ENCODE measurements around the gene POLR1D. TPM values are rescaled to one million over a fixed set of nuclear protein-coding genes. Genes with fewer than 3 reads are reported as not detected.

POLR1D gene
- polyA plus RNA-seq, 1 donor = 125 TPM

DNA sequence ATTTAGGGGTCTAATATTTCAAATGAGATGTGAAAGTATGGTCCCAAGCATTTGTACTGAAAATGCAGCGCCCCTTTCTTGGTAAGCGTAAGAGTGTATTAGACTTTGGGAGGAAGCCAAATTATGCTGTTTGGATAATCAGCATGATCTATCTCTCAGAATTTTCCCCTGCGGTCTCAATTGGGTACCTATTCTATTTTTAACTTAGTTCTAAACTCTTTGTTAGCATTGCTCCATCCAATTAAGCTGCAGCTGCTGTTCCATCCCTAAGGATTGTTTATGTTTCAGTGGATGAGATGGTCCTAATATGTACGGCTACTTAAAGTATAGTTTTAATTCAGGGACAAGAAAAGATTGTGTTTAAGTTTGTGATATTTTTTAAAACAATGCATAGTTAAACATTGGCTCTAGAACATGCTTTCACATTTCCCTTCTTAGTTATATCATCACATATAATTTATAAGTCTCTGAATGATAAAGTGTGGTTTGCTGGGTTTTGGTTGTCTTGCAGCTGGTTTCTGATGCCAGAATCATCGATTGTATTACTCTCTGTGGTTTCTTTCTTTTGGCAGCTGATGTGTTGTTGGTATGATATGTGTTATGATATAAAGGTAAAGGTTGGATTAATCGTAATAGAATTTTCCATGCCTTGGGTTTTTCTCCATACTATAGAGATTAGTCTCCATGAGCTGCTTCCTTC, 15.0 kb downstream of the POLR1D start:
- DNase-seq = no peak

DNA sequence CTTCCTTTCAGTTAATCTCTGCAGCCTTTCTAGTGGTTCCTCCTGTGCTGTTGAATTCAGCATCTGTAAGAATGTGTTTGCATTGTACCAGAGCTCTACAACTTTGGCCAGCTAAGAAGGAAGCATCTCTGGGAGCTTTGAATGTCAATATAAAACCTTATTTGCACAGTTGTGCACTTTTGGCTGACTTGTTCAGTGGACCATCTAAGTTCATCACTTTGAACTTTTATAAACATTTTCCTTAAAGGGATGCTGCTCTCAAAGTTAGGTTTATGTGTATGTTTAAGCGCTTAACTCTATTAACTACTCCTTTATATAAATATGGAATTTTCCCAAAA, 15.6 kb downstream of the POLR1D start:
- no peak for DNase-seq

DNA sequence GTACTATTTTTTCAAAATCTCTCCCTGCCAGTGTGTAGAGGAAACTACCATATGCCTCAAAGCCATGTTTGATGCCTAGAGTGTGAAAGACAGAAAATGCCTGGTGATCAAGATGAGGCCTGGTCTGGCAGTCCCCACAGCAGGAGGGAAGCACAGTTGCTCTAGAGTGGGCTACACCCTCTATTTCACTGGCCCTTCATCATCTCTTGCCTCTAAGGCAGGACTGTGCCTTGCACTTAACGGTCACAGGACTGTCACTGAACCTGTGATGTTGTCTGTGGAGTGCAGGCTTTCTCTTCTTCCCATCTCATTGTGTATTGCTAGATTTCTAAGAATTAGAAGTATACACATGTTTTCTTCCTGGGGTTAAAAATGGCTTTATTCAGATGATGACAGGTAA, 16.3 kb downstream of the POLR1D start:
- no peak for DNase-seq

DNA sequence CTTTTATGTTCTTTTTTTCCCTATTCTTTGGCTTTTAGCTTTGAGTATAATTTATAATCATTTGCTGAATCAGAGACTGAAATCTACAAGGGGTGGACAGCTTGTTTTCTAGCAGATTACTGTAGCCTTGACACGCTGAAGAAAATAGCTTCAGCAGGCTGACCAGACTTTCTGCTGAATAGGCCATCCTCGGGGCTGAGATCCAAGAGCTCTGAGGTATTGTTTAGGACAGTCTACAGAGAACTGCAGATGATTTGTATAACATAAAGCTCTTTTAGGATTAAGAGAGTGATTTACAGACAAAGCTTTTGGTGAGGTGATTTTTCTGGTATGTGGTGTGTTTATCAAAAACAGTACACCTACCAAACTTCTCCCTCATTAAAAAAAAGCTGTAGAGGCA, 16.8 kb downstream of the POLR1D start:
- DNase-seq = no peak

DNA sequence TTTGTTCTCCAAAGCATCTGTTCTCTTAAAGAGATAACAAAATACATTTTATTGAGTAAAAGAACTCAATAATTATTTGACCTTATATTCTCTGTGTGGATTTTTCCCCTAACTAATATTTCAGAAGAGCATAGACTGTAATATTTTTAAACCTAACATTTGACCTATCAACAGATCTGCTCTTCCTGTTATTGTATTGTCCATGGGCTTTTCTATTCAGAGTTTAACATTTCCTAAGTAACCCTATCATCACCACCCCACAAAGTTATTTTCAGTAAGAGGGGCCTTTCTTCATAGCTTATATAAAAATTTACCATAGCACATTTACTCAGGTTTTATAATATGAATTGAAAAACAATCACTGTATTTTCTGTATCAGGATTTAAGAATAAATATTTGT, 17.5 kb downstream of the POLR1D start:
- DNase-seq = no peak

DNA sequence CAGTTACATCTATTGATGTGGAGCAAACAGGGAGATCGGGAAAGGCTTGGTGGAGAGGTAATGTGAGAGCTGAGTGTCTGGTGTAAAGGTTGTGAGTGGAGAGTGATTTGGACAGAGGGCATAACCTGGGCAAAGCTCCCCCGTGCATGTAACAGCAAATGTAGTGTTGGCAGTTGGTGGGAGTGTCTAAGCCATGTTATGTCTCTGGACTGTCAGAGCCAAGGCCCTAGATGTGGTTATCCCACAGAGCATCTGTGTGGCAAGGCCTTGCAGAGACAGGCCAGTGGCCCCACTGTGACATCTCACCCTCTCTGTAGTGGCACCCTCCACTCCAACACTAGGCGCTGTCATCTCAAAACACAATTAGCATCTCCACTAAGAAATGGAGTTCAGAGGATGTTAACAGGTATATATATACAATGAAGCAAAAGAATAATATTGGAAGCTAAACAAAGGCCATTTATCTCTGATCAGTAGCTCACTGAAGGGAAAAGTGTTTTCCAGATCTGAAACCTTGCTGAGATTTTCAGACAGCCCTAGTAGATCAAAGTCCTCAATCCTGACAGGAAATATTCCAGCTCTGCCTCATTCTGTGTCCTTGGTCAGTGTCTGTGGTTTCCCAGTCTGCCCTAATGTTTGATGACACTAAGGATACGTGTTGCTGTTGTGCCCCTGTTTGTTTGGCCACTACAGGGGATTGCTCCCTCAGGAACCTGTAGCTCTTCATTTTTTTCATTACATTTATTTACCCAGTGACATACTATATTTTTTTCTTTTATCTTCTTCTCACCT, 20.2 kb downstream of the POLR1D start:
- DNase-seq = no peak

DNA sequence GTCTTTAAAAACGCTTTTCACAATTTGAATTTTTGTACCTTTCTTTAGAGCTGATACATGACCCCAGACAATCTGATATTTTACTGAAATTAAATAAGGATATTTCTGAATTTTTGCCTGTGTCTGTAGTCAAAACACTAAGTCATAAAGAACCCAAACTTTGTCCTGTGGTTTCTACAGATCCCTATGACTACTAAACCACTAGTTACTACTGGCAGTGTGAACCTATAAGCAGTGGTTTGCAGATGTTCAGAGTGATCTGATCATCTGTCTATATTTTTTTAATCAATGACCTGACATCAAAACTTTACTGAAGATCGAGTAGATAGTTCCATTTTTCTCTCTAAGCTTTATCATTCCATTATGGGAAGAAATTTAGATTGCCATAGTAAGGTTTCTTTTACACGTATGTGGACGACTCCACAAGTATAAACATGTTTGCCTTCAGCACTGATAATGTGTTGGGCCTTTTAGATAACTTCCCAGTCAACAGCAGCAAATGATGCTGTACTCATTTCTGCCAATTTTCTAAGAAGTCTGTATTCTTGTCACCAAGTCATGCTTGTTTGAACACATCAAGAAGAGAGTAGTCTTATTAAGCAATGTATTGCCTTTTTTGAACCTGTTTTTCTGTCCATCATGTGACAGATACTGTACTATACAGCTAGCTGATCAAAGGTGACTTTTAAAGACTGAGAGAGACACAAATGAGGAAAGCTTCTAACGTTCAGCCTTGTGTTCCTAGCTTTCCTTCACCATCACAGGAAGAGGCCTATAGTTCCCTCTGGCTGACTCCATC, 21.8 kb downstream of the POLR1D start:
- DNase-seq = no peak

DNA sequence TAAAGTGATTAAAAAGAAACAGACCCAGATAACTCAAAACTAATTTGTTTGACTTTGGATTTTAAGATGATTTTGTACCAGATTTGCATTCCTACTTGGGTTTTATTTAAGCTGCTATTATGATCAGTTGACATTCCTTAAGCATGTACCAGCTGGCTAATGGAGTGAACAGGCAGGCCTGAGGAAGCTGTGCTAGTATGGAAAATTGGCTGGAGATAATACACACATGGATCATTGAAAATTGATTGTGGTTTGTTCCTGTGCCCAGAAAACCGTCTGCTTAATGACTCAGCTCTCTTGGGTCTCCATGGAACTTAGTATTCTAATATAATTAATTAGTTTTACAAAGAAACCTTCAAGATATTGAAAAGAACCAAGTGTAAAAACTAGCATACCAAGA, 22.6 kb downstream of the POLR1D start:
- DNase-seq = no peak

DNA sequence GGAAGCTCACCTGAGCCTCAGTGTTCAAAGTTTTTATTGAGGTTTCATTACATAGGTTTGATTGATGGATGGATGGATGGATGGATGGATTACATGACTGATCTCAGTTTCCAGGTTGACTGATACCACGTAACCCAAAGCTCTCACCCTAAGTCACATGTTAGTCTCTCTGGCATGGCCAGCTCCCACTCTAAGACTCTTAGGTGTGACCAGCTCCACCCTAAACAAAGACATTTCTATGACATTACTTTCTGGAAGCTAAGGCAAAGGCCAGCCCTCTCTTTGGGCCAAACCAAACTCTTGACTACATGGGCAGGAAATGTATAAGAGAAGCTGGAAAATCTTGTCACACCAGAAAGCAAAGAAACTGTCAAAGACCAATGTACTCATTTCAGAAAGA, 28.6 kb downstream of the POLR1D start:
- no peak for DNase-seq

DNA sequence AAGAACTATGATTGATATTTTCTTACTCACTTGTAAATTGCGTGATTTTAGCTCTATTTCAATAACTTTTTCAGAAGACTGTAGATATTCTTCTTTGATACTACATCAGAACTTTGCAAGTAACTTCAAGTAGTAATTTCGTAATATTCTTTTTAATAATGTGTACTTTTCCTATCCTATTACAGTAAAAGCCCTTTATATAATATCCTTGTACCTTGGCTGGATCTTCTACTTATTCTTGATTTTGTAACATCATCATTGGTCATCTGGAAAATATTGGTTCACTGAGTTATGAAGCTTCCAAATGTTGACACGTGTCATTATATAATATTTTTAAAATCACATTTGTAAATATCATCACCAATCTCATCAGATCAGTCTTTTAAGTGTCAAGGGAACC, 32.4 kb downstream of the POLR1D start:
- DNase-seq = no peak

DNA sequence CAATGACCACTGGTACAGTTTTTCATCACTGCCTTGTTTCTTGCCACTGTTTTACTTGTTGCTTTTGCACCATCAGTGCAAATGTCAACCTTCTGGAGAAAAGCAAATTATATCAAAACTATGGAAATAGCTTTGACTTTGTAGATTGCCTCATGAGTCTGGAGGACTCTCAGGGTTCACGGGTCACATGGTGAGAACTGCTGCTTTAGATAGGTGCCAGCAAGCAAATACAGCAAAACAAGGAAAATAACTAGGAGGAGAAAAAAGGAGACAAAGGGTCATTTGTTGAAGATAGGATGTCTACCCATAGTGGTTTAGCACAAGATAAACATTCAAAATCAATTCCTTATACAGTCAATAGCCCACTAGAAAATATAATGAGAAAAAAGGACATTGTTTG, 33.1 kb downstream of the POLR1D start:
- DNase-seq = no peak

DNA sequence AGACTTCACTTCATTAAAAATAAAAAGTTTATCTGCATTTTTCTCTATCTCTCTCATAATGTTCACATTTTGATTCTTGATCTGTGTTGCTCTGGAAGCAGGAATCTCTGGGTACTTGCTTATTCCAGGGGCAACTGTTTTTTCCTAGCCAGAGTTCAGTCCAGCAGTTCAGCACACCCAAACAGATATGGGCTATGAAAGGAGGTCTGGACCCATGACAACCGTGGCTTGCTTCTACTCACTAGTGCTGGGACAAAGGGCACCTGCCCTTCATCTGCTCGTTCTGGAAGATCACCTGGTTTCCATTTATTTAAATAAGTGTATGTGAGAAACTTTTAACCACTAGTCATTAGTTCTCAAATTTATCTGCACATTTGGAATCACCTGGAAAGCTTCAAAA, 36.0 kb downstream of the POLR1D start:
- DNase-seq = no peak

DNA sequence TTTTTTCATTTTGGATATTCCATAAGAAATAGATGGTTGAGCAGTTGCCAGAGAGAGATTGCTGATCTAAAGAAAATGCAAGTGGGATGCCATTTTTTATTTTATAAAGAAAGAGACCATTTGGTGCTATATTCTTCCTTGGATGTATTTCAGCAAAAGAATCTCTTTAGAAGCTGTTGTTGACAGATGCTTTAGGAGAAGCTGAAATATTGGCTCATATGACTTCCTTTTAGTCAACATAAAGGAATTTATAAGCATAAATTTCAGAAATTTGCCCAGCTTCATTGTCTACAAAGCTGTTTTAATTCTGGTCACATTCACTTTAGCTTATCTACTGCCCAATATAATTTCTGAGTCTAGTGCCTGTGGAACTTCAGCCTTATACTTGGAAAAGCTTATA, 36.9 kb downstream of the POLR1D start:
- DNase-seq = no peak

DNA sequence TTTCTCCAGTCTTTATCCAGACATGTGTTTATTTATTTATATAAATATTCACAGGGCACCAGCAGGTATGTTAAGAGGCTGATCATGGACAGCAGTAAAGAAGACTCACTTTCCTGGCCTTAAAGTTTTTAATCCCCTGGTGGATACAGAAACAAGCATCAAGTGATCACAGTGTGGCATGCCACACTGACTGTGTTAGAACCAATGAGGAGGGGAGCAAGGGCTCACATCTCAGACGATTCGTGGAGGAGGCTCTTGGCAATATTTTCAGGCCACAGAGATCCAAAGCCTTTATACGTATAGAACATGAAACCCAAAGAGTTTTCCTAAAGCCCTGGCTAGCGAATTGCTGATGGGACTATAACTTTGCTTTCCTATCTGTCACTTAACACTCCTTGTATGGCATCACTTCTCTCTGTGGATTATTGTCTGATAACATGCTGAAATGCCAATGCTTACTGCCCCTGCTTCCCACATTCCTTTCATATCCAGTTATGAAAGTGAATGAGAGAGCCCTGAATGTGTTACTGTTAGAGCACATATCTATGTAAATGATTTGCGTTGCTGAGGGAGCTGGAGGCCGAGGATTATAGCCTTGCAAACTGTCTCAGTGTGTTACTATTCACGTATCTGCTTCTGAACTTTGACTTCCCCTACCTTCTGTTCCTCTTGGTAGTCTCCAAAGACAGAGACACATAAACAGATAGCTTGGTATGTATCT, 37.6 kb downstream of the POLR1D start:
- DNase-seq = no peak

DNA sequence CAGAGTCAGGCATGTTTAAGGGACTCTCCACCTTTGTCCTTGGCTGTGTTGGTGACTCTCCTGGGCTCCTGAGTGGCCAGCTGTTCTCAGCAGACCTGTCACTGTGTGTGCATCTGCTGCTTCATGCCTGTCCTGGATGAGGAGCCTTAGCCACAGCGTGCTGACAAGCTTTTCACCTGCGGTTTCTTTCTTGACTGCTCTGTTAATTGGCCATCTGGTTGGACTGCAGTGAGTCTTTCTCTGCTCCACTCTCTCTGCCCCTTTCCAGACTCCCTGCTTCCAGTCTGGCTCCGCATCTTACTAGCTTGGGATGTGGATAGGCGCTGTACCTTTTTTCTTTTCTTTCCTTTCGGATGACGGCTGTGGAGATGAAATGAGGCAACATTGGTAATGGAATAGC, 38.8 kb downstream of the POLR1D start:
- DNase-seq = no peak

DNA sequence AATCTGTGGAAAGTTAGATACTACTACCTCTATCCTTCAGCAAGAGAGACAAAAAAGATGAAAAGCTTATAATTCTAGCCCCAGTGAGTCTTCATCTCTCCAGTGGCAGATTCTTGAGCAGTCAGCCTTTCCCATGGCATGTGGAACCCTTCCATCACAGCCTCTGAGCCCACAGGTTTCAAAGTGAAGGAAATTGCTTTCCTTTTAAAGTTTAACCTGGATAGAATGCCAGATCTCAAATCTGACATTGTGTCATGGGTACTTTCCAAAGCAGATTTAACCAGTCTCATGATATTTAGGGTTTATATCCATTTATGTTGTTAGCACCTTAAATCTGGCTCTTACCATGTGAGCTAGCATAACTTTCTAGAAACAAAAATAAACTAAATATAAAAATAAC, 39.3 kb downstream of the POLR1D start:
- no peak for DNase-seq

DNA sequence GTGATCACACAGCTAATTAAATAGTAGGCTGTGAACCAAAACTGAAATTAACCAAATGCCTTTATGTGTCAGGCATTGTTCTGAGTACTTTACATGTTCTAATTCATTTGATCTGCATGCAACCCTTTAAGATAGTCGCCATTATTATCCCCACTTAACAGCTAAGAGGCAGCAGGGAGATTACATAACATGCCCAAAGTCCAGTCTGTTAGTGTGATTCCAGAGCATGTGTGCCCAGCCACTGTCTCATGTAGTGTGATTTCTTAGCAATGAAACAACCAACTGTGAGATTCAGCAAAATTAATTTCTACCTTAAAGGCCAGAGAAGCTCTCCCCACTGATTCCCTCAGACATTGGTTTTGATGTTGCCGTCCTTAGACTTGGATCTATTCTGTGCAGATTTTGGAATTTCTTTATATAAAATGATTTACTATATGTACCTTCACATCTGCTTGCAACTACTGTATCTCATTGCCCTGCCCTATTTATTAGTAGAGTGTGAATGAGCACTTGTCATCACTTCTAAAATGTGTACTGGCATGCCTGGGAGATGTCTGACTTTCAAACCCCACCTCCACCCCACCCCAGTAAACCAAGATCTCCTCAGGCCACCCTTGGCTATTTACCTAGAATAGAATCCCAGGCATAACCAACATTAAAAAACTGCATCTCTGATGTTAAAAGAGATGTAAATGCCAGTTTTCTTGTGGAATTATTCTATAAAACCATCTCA, 41.2 kb downstream of the POLR1D start:
- DNase-seq = no peak

DNA sequence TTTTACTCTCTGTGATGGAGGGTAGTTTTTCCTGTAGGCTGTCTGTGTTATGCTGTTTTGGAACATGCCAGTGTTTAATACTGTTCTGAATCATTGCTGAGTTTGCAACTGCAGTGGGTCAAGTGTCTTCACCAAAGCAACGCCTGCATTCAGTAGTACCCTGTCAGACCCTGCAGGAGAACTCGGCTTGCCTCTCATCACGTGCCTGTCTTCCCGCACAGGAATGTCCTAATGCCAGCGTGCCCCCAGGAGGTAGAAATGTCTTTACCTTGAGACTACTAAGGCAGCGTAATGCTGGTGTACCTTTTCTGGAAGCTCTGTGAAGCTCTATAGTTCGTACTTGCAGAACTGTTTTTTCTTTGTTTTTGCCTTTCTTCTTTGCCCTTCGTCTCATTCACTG, 42.3 kb downstream of the POLR1D start:
- DNase-seq = no peak

DNA sequence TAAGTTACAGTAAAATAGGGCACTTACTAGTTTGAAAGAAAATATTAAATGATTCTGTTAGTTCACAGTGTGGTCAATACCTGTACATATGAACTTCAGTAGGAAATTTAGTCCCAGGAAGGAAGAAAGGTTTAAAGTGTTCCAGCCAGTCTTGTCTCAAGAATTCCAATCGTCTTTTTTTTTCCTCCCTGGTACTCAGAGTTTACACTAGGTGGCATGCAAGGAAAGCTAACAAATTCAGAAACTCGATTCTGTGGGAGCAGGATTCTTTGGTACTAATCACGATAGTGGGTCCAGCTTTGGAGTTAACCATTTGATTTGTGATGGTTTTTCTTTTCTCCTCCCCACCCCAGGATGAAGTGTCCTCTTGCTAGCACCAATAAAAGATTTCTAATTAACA, 43.6 kb downstream of the POLR1D start:
- no peak for DNase-seq

DNA sequence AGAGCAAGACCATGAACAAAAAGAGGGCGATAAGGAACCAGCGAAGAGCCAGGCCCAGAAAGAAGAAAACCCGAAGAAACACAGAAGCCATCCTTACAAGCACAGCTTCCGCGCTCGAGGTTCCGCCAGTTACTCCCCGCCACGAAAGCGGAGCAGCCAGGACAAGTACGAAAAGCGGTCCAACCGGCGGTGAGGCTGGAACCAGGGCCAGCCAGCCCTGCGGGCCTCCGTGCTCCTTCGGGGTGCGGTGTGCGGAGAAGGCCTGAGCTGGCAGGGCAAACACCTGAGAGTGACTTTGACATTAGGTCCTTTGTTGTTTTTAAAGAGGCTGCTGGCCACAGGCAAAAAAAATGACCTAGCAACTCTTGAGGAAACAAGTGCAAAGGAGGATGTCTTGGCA, 44.1 kb downstream of the POLR1D start:
- no peak for DNase-seq

DNA sequence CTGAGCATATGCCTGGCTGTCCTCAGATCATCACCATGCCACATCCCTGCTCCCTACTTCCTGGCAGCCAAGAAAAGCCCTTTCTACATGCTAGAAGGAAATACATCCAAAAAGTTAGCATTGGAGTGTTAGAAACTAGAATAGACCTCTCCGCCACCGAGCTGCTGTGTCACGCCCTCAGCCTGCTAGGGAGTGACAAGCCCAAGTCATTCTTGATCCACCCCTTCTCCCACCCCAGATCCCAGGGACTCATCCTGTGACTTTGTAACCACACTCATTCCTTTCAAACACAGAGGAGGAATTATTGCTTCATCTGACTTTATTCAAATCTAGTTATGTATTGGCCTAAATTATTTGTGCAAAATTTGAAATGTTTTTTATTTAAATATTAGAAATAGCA, 45.3 kb downstream of the POLR1D start:
- DNase-seq = no peak

DNA sequence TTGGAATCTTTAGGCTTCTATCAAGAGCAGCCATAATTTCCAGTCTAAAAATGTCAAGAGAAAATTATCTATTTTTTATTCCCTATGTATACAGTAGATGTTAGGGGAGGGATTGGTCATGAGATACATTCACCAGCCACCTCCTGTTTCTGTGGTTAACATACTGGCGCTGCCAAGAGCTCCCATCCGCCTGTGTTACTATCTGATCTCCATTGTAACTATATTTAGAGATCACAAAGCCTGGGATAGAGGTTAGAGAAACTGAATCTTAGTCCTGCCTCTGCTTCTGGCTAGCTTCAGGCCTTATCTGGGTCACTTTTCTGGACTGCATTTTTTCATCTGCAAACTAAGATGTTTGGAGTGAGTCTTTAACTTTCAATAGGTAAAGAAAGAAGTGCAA, 46.3 kb downstream of the POLR1D start:
- no peak for DNase-seq

Measured in left kidney (tissue), 2 donors.